Activated naive CD4-positive, alpha-beta T cell treated with anti-CD3 and anti-CD28 coated beads, Interleukin-2, amount 50 U/mL, for 24 hours (primary cell): ENCODE measurements around the gene MYZAP.
A peak's percentile ranks its signal among the peaks of the same experiment; 100 is the strongest.

ENCODE experiments used
- H3K27ac Mint-ChIP-seq: one replicate; pipeline ENCODE4 v1.8.0; 2021; ENCODE audit warnings: mild to moderate bottlenecking, mixed read lengths
- H3K27me3 Mint-ChIP-seq: one replicate; pipeline ENCODE4 v1.8.0; 2021; ENCODE audit warnings: mixed read lengths
- H3K36me3 Mint-ChIP-seq: one replicate; pipeline ENCODE4 v1.8.0; 2021; ENCODE audit warnings: mixed read lengths
- H3K4me1 Mint-ChIP-seq: one replicate; pipeline ENCODE4 v1.8.0; 2021; ENCODE audit warnings: mixed read lengths
- H3K4me3 Mint-ChIP-seq: one replicate; pipeline ENCODE4 v1.8.0; 2021; ENCODE audit warnings: mild to moderate bottlenecking, mixed read lengths
- H3K9me3 Mint-ChIP-seq: one replicate; pipeline ENCODE4 v1.8.0; 2021; ENCODE audit warnings: mixed read lengths

MYZAP gene

GRCh38 chr15:57575363-57575762, 16.3 kb upstream of the MYZAP start:
- Mint-ChIP-seq H3K27ac (no peak overlapping the region), H3K9me3 (no peaks in the 10 kb centered on the region), H3K4me3 (no peak overlapping the region), H3K27me3 (no peaks in the 10 kb centered on the region), H3K36me3 (no peaks in the 10 kb centered on the region), H3K4me1 (no peaks in the 10 kb centered on the region)

GRCh38 chr15:57578288-57578900, 13.3 kb upstream of the MYZAP start:
- Mint-ChIP-seq H3K27ac (no peak overlapping the region), H3K9me3 (peaks cover 8% of the 10 kb centered on the region), H3K36me3 (peaks cover 2% of the 10 kb centered on the region), H3K4me1 (no peaks in the 10 kb centered on the region), H3K4me3 (no peak overlapping the region), H3K27me3 (no peaks in the 10 kb centered on the region)

GRCh38 chr15:57580428-57580827, 11.3 kb upstream of the MYZAP start:
- peaks cover 11% of the 10 kb centered on the region for H3K9me3 Mint-ChIP-seq
- no peak overlapping the region for H3K27ac Mint-ChIP-seq
- H3K4me1 Mint-ChIP-seq: no peaks in the 10 kb centered on the region
- no peaks in the 10 kb centered on the region for H3K27me3 Mint-ChIP-seq
- peaks cover 4% of the 10 kb centered on the region for H3K36me3 Mint-ChIP-seq
- no peak overlapping the region for H3K4me3 Mint-ChIP-seq

- no peaks in the 10 kb centered on the region for H3K4me1 Mint-ChIP-seq
- peaks cover 4% of the 10 kb centered on the region for H3K36me3 Mint-ChIP-seq
- peaks cover 11% of the 10 kb centered on the region for H3K9me3 Mint-ChIP-seq
- no peak overlapping the region for H3K4me3 Mint-ChIP-seq
- no peaks in the 10 kb centered on the region for H3K27me3 Mint-ChIP-seq
- no peak overlapping the region for H3K27ac Mint-ChIP-seq
Observed at GRCh38 chr15:57580866-57581265, 10.8 kb upstream of the MYZAP start.

GRCh38 chr15:57582090-57582489, 9.6 kb upstream of the MYZAP start:
- peaks cover 4% of the 10 kb centered on the region for H3K36me3 Mint-ChIP-seq
- H3K4me1 Mint-ChIP-seq: peaks cover 10% of the 10 kb centered on the region
- no peaks in the 10 kb centered on the region for H3K27me3 Mint-ChIP-seq
- peaks cover 11% of the 10 kb centered on the region for H3K9me3 Mint-ChIP-seq
- H3K27ac Mint-ChIP-seq: no peak overlapping the region
- no peak overlapping the region for H3K4me3 Mint-ChIP-seq

- Mint-ChIP-seq H3K27me3 (no peaks in the 10 kb centered on the region), H3K36me3 (peaks cover 4% of the 10 kb centered on the region), H3K27ac (no peak overlapping the region), H3K4me3 (no peak overlapping the region), H3K9me3 (peaks cover 11% of the 10 kb centered on the region), H3K4me1 (peaks cover 22% of the 10 kb centered on the region)
Observed at GRCh38 chr15:57583282-57583681, 8.4 kb upstream of the MYZAP start.

- H3K9me3 Mint-ChIP-seq: peaks cover 11% of the 10 kb centered on the region
- peaks cover 26% of the 10 kb centered on the region for H3K4me1 Mint-ChIP-seq
- H3K36me3 Mint-ChIP-seq: peaks cover 4% of the 10 kb centered on the region
- no peaks in the 10 kb centered on the region for H3K27me3 Mint-ChIP-seq
- H3K4me3 Mint-ChIP-seq: no peak overlapping the region
- no peak overlapping the region for H3K27ac Mint-ChIP-seq
Observed at GRCh38 chr15:57583720-57584119, 8.0 kb upstream of the MYZAP start.

- Mint-ChIP-seq H3K36me3 (peaks cover 6% of the 10 kb centered on the region), H3K4me3 (peak overlapping the region; percentile 16), H3K9me3 (peaks cover 11% of the 10 kb centered on the region), H3K4me1 (peaks cover 48% of the 10 kb centered on the region), H3K27ac (peak overlapping the region; percentile 82), H3K27me3 (peaks cover 5% of the 10 kb centered on the region)
Observed at GRCh38 chr15:57586661-57587424, 4.9 kb upstream of the MYZAP start.

GRCh38 chr15:57589281-57589680, 2.4 kb upstream of the MYZAP start:
- H3K4me3 Mint-ChIP-seq: no peak overlapping the region
- H3K4me1 Mint-ChIP-seq: peaks cover 56% of the 10 kb centered on the region
- peaks cover 5% of the 10 kb centered on the region for H3K27me3 Mint-ChIP-seq
- H3K36me3 Mint-ChIP-seq: peaks cover 3% of the 10 kb centered on the region
- no peaks in the 10 kb centered on the region for H3K9me3 Mint-ChIP-seq
- H3K27ac Mint-ChIP-seq: no peak overlapping the region

GRCh38 chr15:57589754-57590153, 1.9 kb upstream of the MYZAP start:
- H3K9me3 Mint-ChIP-seq: no peaks in the 10 kb centered on the region
- H3K4me3 Mint-ChIP-seq: peak overlapping the region; percentile 35
- peaks cover 3% of the 10 kb centered on the region for H3K36me3 Mint-ChIP-seq
- H3K4me1 Mint-ChIP-seq: peaks cover 56% of the 10 kb centered on the region
- peaks cover 5% of the 10 kb centered on the region for H3K27me3 Mint-ChIP-seq
- no peak overlapping the region for H3K27ac Mint-ChIP-seq

GRCh38 chr15:57591237-57591821, 375 bp upstream of the MYZAP start:
- Mint-ChIP-seq H3K4me1 (peaks cover 54% of the 10 kb centered on the region), H3K4me3 (peak overlapping the region; percentile 83), H3K27ac (no peak overlapping the region), H3K36me3 (peaks cover 3% of the 10 kb centered on the region), H3K27me3 (peaks cover 5% of the 10 kb centered on the region), H3K9me3 (no peaks in the 10 kb centered on the region)

- Mint-ChIP-seq H3K27ac (no peak overlapping the region), H3K9me3 (no peaks in the 10 kb centered on the region), H3K4me3 (peak overlapping the region; percentile 75), H3K27me3 (peaks cover 5% of the 10 kb centered on the region), H3K4me1 (peaks cover 43% of the 10 kb centered on the region), H3K36me3 (peaks cover 3% of the 10 kb centered on the region)
Observed at GRCh38 chr15:57592426-57592825, 722 bp downstream of the MYZAP start.

GRCh38 chr15:57592836-57593420, 1.2 kb downstream of the MYZAP start:
- H3K27me3 Mint-ChIP-seq: peaks cover 5% of the 10 kb centered on the region
- H3K36me3 Mint-ChIP-seq: peaks cover 3% of the 10 kb centered on the region
- H3K27ac Mint-ChIP-seq: no peak overlapping the region

GRCh38 chr15:57594479-57594878, 2.8 kb downstream of the MYZAP start:
- peaks cover 5% of the 10 kb centered on the region for H3K27me3 Mint-ChIP-seq
- no peaks in the 10 kb centered on the region for H3K9me3 Mint-ChIP-seq
- no peak overlapping the region for H3K27ac Mint-ChIP-seq
- peaks cover 3% of the 10 kb centered on the region for H3K36me3 Mint-ChIP-seq
- no peak overlapping the region for H3K4me3 Mint-ChIP-seq
- H3K4me1 Mint-ChIP-seq: peaks cover 22% of the 10 kb centered on the region

More at GRCh38 chr15:57592836-57593420, 1.2 kb downstream of the MYZAP start:
- Mint-ChIP-seq H3K4me1 (peaks cover 38% of the 10 kb centered on the region), H3K9me3 (no peaks in the 10 kb centered on the region), H3K4me3 (peak overlapping the region; percentile 75)

- Mint-ChIP-seq H3K36me3 (peaks cover 2% of the 10 kb centered on the region), H3K27ac (no peak overlapping the region), H3K4me3 (no peak overlapping the region), H3K27me3 (peaks cover 2% of the 10 kb centered on the region), H3K9me3 (no peaks in the 10 kb centered on the region), H3K4me1 (peaks cover 15% of the 10 kb centered on the region)
Observed at GRCh38 chr15:57595011-57595866, 3.5 kb downstream of the MYZAP start.
